Motor neuron (in vitro differentiated cells): ENCODE measurements around the gene PPP2R5E. TPM values are rescaled to one million over a fixed set of nuclear protein-coding genes. Genes with fewer than 3 reads are reported as not detected.
A peak's percentile ranks its signal among the peaks of the same experiment; 100 is the strongest.

ENCODE experiments used
- ATAC-seq, 8 experiments: fragments of 200-7000 bp; cut with Tn5 transposase; replicated peaks in 6 of 8; 2 replicates each; pipeline ENCODE4 v1.8.0; 2021; ENCODE audit warnings: mild to moderate bottlenecking in 8 of 8, moderate library complexity in 8 of 8
- H3K27ac ChIP-seq, 2 donors: fragments of 250-450 bp; sonication (Bioruptor Pico); 2 replicates each; pipeline ENCODE4 v1.9.0; 2021; ENCODE audit warnings: antibody characterized with exemption in 2 of 2, mild to moderate bottlenecking in 2 of 2, moderate library complexity in 1 of 2
- H3K4me1 ChIP-seq, 2 donors: fragments of 250-450 bp; sonication (Bioruptor Pico); replicated peaks in 1 of 2; 2 replicates each; pipeline ENCODE4 v1.6.1; 2021; ENCODE audit warnings: antibody characterized with exemption in 2 of 2, mild to moderate bottlenecking in 2 of 2, moderate library complexity in 1 of 2
- H3K4me3 ChIP-seq, 5 donors: fragments of 250-450 bp; sonication (Bioruptor Pico); 2 replicates each; pipeline ENCODE4 v1.9.0; 2021; ENCODE audit warnings: antibody characterized with exemption in 5 of 5, mild to moderate bottlenecking in 5 of 5, moderate library complexity in 4 of 5
- WGBS, 10 experiments: fragments of 450-650 bp; shearing (Covaris generic); methylation state at CpG; one replicate each; pipeline ENCODE4 v1.0.0; 2022; 5-methylcytosine and 5-hydroxymethylcytosine counted together
- in situ Hi-C, 9 experiments: fragments of 400-800 bp; cut with MboI; loops; one replicate each; pipeline ENCODE4 v1.15.0; 2021; ENCODE audit warnings: low sequenced_read_pairs in 9 of 9, low pct_unique_long_range_greater_than_20kb in 2 of 9; ENCODE audit not compliant: unreplicated experiment in 9 of 9
- total RNA-seq, 8 experiments: library from RNA; unstranded; fragments of 300-600 nt; gene quantifications; 2 replicates each; pipeline versions ENCODE4 v1.2.3 to v1.2.4, GENCODE V29; 2022

The PPP2R5E gene
- total RNA-seq, 8 experiments from 2014 or later: 10.3 to 39.2 (median 27.6) TPM

DNA sequence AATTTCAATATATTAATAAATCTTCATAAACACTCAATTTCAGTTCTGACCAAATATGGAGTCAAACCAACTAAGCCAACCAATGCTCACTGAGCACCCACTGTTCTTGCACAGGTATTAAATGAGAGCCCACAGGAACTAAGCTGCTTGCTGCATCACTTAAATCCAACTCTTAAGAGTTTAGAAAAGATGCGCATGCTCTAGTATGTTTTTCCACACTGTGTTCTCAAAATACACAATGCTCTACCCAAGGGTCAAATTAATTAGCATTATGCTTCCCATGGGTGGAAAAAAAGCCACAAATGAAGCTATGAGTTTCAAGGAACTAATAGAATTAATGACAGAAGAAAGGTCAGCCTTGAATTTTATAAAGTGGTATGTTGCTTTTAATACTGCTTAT, 220.7 kb downstream of the PPP2R5E start:
- Histone ChIP-seq H3K27ac (no peak overlapping the region), H3K4me3 (no peak overlapping the region), H3K4me1 (peaks cover 7 to 27% of the 10 kb centered on the region in 2 donors)
- peak in 3 of 8 experiments; percentile 74 to 89 (median 86) for ATAC-seq
- 100% methylated on average over 1 of the region's 1 CpG; no CpG with 5 or more reads in 4 of the 10 experiments for WGBS, 10 experiments
- in situ Hi-C loops: no loop called here

Other genes with a start within 250 kb of the PPP2R5E start
- not detected for gene GPHB5, start 224.4 kb downstream of the PPP2R5E start, total RNA-seq
- 10 to 100 TPM; 11.9 to 22.5 (median 16.4) TPM for gene WDR89, start 98.5 kb upstream of the PPP2R5E start, total RNA-seq
- 10 to 100 TPM in 3 of 8 experiments, 1 to 10 TPM in 5; 6.2 to 16.8 (median 8.5) TPM for gene SGPP1, start 184.7 kb upstream of the PPP2R5E start, total RNA-seq